Activated CD8-positive, alpha-beta T cell treated with anti-CD3 and anti-CD28 coated beads for 36 hours (primary cell): ENCODE measurements around the gene TNFAIP3. TPM values are rescaled to one million over a fixed set of nuclear protein-coding genes. Genes with fewer than 3 reads are reported as not detected.
A peak's percentile ranks its signal among the peaks of the same experiment; 100 is the strongest.
"Not testable (repeated sequence)": the region's sequence is repeated elsewhere in the genome, so short reads cannot be mapped to it uniquely, and the experiment has no call there.

Source experiments
- ATAC-seq: fragments of 200-7000 bp; cut with Tn5 transposase; one replicate; pipeline ENCODE4 v1.10.0; 2021; ENCODE audit warnings: mild to moderate bottlenecking, moderate library complexity
- CTCF ChIA-PET: fragments of 350-600 bp; sonication (Branson Sonifier 250); formaldehyde crosslinking; loops from one replicate; lab custom pipeline; 2021; ENCODE audit warnings: antibody characterized with exemption; lab: Charles Lee
- POLR2A ChIA-PET: fragments of 350-600 bp; sonication (Branson Sonifier 250); formaldehyde crosslinking; loops from one replicate; lab custom pipeline; 2021; ENCODE audit warnings: antibody characterized with exemption; lab: Charles Lee
- DNase-seq: peaks from one replicate; pipeline ENCODE4 v3.0.0-alpha.2; 2020
- H3K27ac Mint-ChIP-seq: one replicate; pipeline ENCODE4 v1.8.0; 2021; ENCODE audit warnings: mild to moderate bottlenecking, mixed read lengths
- H3K27me3 Mint-ChIP-seq: one replicate; pipeline ENCODE4 v1.8.0; 2021; ENCODE audit warnings: mixed read lengths
- H3K36me3 Mint-ChIP-seq: one replicate; pipeline ENCODE4 v1.8.0; 2021; ENCODE audit warnings: low read depth, mixed read lengths
- H3K4me1 Mint-ChIP-seq: one replicate; pipeline ENCODE4 v1.8.0; 2021; ENCODE audit warnings: low read depth, mixed read lengths
- H3K4me3 Mint-ChIP-seq: one replicate; pipeline ENCODE4 v1.8.0; 2021; ENCODE audit warnings: mild to moderate bottlenecking, moderate library complexity, mixed read lengths
- H3K9me3 Mint-ChIP-seq: one replicate; pipeline ENCODE4 v1.8.0; 2021; ENCODE audit warnings: mixed read lengths
- CTCF ChIP-seq: fragments of 200-600 bp; IDR thresholded peaks from one replicate; pipeline ENCODE4 v1.8.0; 2022; ENCODE audit warnings: antibody characterized with exemption, mild to moderate bottlenecking
- intact Hi-C: fragments of 100-400 bp; cut with micrococcal nuclease; formaldehyde crosslinking; loops from one replicate; pipeline ENCODE4 v1.10.0; 2022
- total RNA-seq, 2 experiments: library from RNA; stranded (reverse); gene quantifications; one replicate each; pipeline ENCODE4 v1.2.3, GENCODE V29; 2021

The TNFAIP3 gene
- total RNA-seq, 2 experiments from 2014 or later: 399 to 402 TPM

GRCh38 chr6:137830511-137830911 is 36.5 kb upstream of the TNFAIP3 start:
- peak; percentile 72 for DNase-seq
- Mint-ChIP-seq H3K36me3 (peaks cover 10% of the 10 kb centered on the region), H3K4me3 (peak overlapping the region; percentile 59), H3K9me3 (peaks cover 14% of the 10 kb centered on the region), H3K27me3 (no peaks in the 10 kb centered on the region), H3K4me1 (peaks cover 61% of the 10 kb centered on the region), H3K27ac (peak overlapping the region; percentile 98)
- TF ChIP-seq CTCF: no peak
- ChIA-PET CTCF (interaction anchor here (1.1 to 1.6 kb wide), 2 partner anchors 10 to 36 kb away, joined by 4 to 6 read pairs; partner anchors contain the start of gene TNFAIP3), POLR2A (interaction anchor here (1.4 to 3.1 kb wide), 3 partner anchors 36 to 118 kb away, joined by 3 to 9 read pairs (median 6); partner anchors contain the start of gene TNFAIP3)
- intact Hi-C loops: loop anchor here (5.0 kb wide), 1 partner anchor 38 kb away; no protein-coding TSS in a partner anchor
- ATAC-seq: peak; percentile 53

DNA sequence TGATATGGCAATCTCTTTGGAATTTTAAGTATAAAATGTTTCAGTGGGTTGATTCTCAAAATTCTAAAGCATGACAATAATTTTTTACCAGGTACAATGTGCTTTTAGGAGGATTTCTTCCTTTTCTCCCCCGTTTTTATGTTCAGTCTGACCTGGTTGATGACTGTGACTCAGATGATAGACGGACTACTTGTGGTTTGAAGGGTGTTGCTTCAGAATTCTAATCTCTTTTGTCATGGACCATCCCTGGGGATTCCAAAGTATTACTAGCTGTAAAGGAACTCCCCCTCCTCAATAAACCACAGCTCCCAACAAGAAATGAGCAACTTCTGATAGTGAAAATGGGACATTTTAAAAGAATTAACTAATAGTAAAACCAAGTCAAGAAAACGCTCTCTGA is 34.9 kb upstream of the TNFAIP3 start:
- H3K27me3 Mint-ChIP-seq: no peaks in the 10 kb centered on the region
- DNase-seq: no peak
- ATAC-seq: no peak
- no peak for TF ChIP-seq CTCF
- peaks cover 55% of the 10 kb centered on the region for H3K4me1 Mint-ChIP-seq
- ChIA-PET POLR2A (interaction anchor here (1.2 to 3.1 kb wide), 3 partner anchors 15 to 38 kb away, joined by 3 to 9 read pairs (median 4); no protein-coding TSS in a partner anchor), CTCF (no interaction called here)
- no peak overlapping the region for H3K4me3 Mint-ChIP-seq
- H3K36me3 Mint-ChIP-seq: peaks cover 10% of the 10 kb centered on the region
- peak overlapping the region; percentile 36 for H3K27ac Mint-ChIP-seq
- peaks cover 12% of the 10 kb centered on the region for H3K9me3 Mint-ChIP-seq
- intact Hi-C loops: loop anchor here (5.0 kb wide), 1 partner anchor 40 kb away; no protein-coding TSS in a partner anchor

GRCh38 chr6:137834508-137834907 is 32.6 kb upstream of the TNFAIP3 start:
- TF ChIP-seq CTCF: no peak
- Mint-ChIP-seq H3K9me3 (peaks cover 33% of the 10 kb centered on the region), H3K4me3 (no peak overlapping the region), H3K27me3 (no peaks in the 10 kb centered on the region), H3K27ac (no peak overlapping the region), H3K4me1 (peaks cover 35% of the 10 kb centered on the region), H3K36me3 (peaks cover 9% of the 10 kb centered on the region)
- ChIA-PET POLR2A (no interaction called here), CTCF (interaction anchor here (1.6 to 1.9 kb wide), 2 partner anchors 28 to 35 kb away, joined by 4 to 8 read pairs; no protein-coding TSS in a partner anchor)
- ATAC-seq: no peak
- DNase-seq: no peak
- intact Hi-C loops: loop anchor here (5.0 kb wide), 1 partner anchor 42 kb away; no protein-coding TSS in a partner anchor

- peaks cover 17% of the 10 kb centered on the region for H3K4me1 Mint-ChIP-seq
- no peak overlapping the region for H3K27ac Mint-ChIP-seq
- ChIA-PET POLR2A (interaction anchor here (1.2 to 1.5 kb wide), 3 partner anchors 8 to 120 kb away, joined by 3 to 4 read pairs (median 4); partner anchors contain the start of gene TNFAIP3), CTCF (interaction anchor here (1.5 kb wide), 1 partner anchor 37 kb away, joined by 6 read pairs; no protein-coding TSS in a partner anchor)
- intact Hi-C loops: no loop called here
- H3K36me3 Mint-ChIP-seq: peaks cover 17% of the 10 kb centered on the region
- no peak for TF ChIP-seq CTCF
- DNase-seq (no peak), ATAC-seq (no peak)
- no peak overlapping the region for H3K4me3 Mint-ChIP-seq
- H3K27me3 Mint-ChIP-seq: no peaks in the 10 kb centered on the region
- peaks cover 50% of the 10 kb centered on the region for H3K9me3 Mint-ChIP-seq
Observed at GRCh38 chr6:137836788-137837187, 30.3 kb upstream of the TNFAIP3 start.

- H3K27me3 Mint-ChIP-seq, CTCF ChIA-PET, DNase-seq, H3K4me3 Mint-ChIP-seq, POLR2A ChIA-PET, H3K27ac Mint-ChIP-seq, ATAC-seq, intact Hi-C loops, H3K4me1 Mint-ChIP-seq: not testable (repeated sequence)
- H3K9me3 Mint-ChIP-seq: peaks cover 53% of the 10 kb centered on the region
- peaks cover 17% of the 10 kb centered on the region for H3K36me3 Mint-ChIP-seq
Observed at GRCh38 chr6:137838090-137838489, 29.0 kb upstream of the TNFAIP3 start.

GRCh38 chr6:137838597-137838996 is 28.5 kb upstream of the TNFAIP3 start:
- intact Hi-C loops, H3K27ac Mint-ChIP-seq, POLR2A ChIA-PET, H3K4me3 Mint-ChIP-seq, ATAC-seq, H3K27me3 Mint-ChIP-seq, CTCF ChIA-PET, DNase-seq, H3K4me1 Mint-ChIP-seq: not testable (repeated sequence)
- peaks cover 15% of the 10 kb centered on the region for H3K36me3 Mint-ChIP-seq
- peaks cover 50% of the 10 kb centered on the region for H3K9me3 Mint-ChIP-seq
